ENCODE data around the gene WDR44. TPM values are rescaled to one million over a fixed set of nuclear protein-coding genes. Genes with fewer than 3 reads are reported as not detected.
A peak's percentile ranks its signal among the peaks of the same experiment; 100 is the strongest.

WDR44 gene
- total RNA-seq, 2 experiments from 2014 or later = 11.7 to 12.2 TPM

DNA sequence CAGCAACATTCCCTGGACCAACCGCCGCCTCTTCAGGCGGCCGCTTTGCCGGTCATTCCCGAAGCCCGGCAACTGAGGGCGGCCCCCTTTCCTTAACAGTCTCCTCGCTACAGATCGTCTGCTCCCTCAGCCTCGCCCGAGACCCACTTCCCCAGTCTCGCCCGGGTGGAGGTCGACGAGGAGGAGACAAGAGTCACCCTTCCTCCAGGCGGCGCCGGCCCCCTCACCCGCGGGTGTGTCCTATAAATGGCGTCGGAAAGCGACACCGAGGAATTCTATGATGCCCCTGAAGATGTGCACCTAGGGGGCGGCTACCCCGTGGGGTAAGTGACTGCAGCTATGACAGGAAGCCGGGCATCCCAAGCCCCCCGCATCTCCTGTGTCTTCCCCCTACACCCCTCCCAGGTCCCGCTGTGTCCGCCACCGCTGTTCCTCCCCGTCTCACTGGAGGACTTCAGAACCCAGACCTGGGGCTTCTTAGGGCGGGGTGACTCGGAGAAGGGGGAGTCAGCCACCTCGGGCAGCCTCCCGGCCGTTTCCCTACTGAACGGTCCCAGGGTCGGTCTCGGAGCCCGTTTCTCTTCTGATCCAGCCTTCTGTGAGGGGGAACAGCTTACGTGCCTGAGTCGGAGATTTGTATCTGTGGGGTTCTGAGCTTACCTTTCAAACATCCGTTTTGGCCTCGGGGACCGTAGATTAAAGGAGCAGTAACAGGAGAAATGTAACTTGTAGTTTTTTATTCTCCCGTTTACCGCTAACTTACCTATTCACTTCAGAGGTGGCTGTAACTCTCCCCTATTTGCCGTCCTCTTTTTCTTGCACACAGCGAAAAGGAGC, 570 bp downstream of the WDR44 start:
- no peaks in the 10 kb centered on the region for H3K27me3 ChIP-seq (ENCODE audit: control insufficient read depth in 1 of 2, insufficient read depth in 2 of 2, low read length in 2 of 2)
- TF ChIP-seq, protein P1, sequence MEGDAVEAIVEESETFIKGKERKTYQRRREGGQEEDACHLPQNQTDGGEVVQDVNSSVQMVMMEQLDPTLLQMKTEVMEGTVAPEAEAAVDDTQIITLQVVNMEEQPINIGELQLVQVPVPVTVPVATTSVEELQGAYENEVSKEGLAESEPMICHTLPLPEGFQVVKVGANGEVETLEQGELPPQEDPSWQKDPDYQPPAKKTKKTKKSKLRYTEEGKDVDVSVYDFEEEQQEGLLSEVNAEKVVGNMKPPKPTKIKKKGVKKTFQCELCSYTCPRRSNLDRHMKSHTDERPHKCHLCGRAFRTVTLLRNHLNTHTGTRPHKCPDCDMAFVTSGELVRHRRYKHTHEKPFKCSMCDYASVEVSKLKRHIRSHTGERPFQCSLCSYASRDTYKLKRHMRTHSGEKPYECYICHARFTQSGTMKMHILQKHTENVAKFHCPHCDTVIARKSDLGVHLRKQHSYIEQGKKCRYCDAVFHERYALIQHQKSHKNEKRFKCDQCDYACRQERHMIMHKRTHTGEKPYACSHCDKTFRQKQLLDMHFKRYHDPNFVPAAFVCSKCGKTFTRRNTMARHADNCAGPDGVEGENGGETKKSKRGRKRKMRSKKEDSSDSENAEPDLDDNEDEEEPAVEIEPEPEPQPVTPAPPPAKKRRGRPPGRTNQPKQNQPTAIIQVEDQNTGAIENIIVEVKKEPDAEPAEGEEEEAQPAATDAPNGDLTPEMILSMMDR (IDR thresholded peaks at IDR 0.05) = no peak
- Mint-ChIP-seq H3K4me3 (peak overlapping the region; percentile 100), H3K9me3 (no peaks in the 10 kb centered on the region), H3K27me3 (no peaks in the 10 kb centered on the region), H3K27ac (peak overlapping the region; percentile 99), H3K4me1 (ENCODE audit: low read depth) (peaks cover 44% of the 10 kb centered on the region), H3K36me3 (ENCODE audit: low read depth) (peaks cover 18% of the 10 kb centered on the region)
- POLR2A ChIA-PET = interaction anchor here (0.6 to 1.4 kb wide), 8 partner anchors 8 to 1445 kb away, joined by 3 to 6 read pairs (median 3); partner anchors contain the start of genes DOCK11 and RPL39
- no peaks in the 10 kb centered on the region for H3K9me3 ChIP-seq (ENCODE audit: control insufficient read depth in 1 of 2, insufficient read depth in 1 of 2, low read length in 2 of 2)
- H3K4me1 ChIP-seq (ENCODE audit: insufficient read depth, low read length) = peaks cover 20% of the 10 kb centered on the region
- peak; percentile 35 for ATAC-seq (ENCODE audit: poor library complexity)
- peak; percentile 24 to 75 (median 42) for DNase-seq
- CTCF ChIA-PET = no interaction called here
- H3K4me3 ChIP-seq (ENCODE audit: low read length) = peak overlapping the region; percentile 97
- intact Hi-C loops (cut with DNase I, micrococcal nuclease) = loop anchor here (10.0 kb wide), 2 partner anchors 48 to 888 kb away; partner anchors contain the start of gene PGRMC1 (in 1 of the 2)
- no peaks in the 10 kb centered on the region for H3K36me3 ChIP-seq (ENCODE audit: insufficient read depth, low read length)
- H3K27ac ChIP-seq (ENCODE audit: low read depth in 1 of 2, low read length in 2 of 2) = peak overlapping the region; percentile 87 to 88

DNA sequence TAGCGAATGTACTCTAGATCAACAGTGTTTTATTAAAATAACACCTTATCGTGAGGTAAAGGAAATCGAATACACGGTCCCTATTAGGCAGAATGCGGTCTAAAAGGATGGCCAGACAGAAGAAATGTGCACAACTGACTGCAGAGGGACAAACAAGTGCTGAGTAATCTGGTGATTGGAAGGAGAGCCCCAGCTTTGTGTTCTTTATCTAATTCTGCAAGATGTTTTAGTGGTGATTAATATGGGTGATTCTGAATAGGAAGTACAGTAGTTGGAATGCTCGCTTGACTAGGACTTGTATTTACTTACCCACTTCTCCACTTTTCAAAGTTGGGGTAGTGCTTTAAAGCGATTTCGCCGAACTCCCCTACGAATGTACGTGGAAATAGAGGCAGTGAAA, 1.2 kb downstream of the WDR44 start:
- H3K4me1 Mint-ChIP-seq (ENCODE audit: low read depth) = peaks cover 44% of the 10 kb centered on the region
- POLR2A ChIA-PET = interaction anchor here (1.0 to 1.4 kb wide), 3 partner anchors 13 to 57 kb away, joined by 3 to 6 read pairs (median 3); no protein-coding TSS in a partner anchor
- no peaks in the 10 kb centered on the region for H3K27me3 Mint-ChIP-seq
- Histone ChIP-seq H3K36me3 (ENCODE audit: insufficient read depth, low read length) (no peaks in the 10 kb centered on the region), H3K27ac (ENCODE audit: low read depth in 1 of 2, low read length in 2 of 2) (peak overlapping the region; percentile 87 to 88), H3K4me1 (ENCODE audit: insufficient read depth, low read length) (peaks cover 23% of the 10 kb centered on the region), H3K4me3 (ENCODE audit: low read length) (peak overlapping the region; percentile 97), H3K9me3 (ENCODE audit: control insufficient read depth in 1 of 2, insufficient read depth in 1 of 2, low read length in 2 of 2) (no peaks in the 10 kb centered on the region), H3K27me3 (ENCODE audit: control insufficient read depth in 1 of 2, insufficient read depth in 2 of 2, low read length in 2 of 2) (no peaks in the 10 kb centered on the region)
- DNase-seq = peak in 1 of 14 experiments; percentile 29
- peak overlapping the region; percentile 100 for H3K4me3 Mint-ChIP-seq
- H3K27ac Mint-ChIP-seq = peak overlapping the region; percentile 99
- CTCF ChIA-PET = no interaction called here
- intact Hi-C loops (cut with DNase I, micrococcal nuclease) = loop anchor here (10.0 kb wide), 2 partner anchors 48 to 888 kb away; partner anchors contain the start of gene PGRMC1 (in 1 of the 2)
- peaks cover 18% of the 10 kb centered on the region for H3K36me3 Mint-ChIP-seq (ENCODE audit: low read depth)
- TF ChIP-seq, protein P1 (IDR thresholded peaks at IDR 0.05) = no peak
- H3K9me3 Mint-ChIP-seq = no peaks in the 10 kb centered on the region
- no peak for ATAC-seq (ENCODE audit: poor library complexity)

- H3K27ac ChIP-seq (ENCODE audit: low read depth in 1 of 2, low read length in 2 of 2) = peak overlapping the region in 1 of 2 donors; percentile 15
- intact Hi-C loops (cut with DNase I, micrococcal nuclease) = loop anchor here (10.0 kb wide), 2 partner anchors 47 to 887 kb away; partner anchors contain the start of gene PGRMC1 (in 1 of the 2)
- Mint-ChIP-seq H3K9me3 (no peaks in the 10 kb centered on the region), H3K4me3 (peak overlapping the region; percentile 100), H3K36me3 (ENCODE audit: low read depth) (peaks cover 18% of the 10 kb centered on the region), H3K27me3 (no peaks in the 10 kb centered on the region), H3K4me1 (ENCODE audit: low read depth) (peaks cover 49% of the 10 kb centered on the region), H3K27ac (peak overlapping the region; percentile 99)
- peaks cover 26% of the 10 kb centered on the region for H3K4me1 ChIP-seq (ENCODE audit: insufficient read depth, low read length)
- ATAC-seq (ENCODE audit: poor library complexity) = no peak
- no peaks in the 10 kb centered on the region for H3K27me3 ChIP-seq (ENCODE audit: control insufficient read depth in 1 of 2, insufficient read depth in 2 of 2, low read length in 2 of 2)
- DNase-seq = peak in 1 of 14 experiments; percentile 7
- H3K9me3 ChIP-seq (ENCODE audit: control insufficient read depth in 1 of 2, insufficient read depth in 1 of 2, low read length in 2 of 2) = no peaks in the 10 kb centered on the region
- H3K4me3 ChIP-seq (ENCODE audit: low read length) = peak overlapping the region; percentile 97
- TF ChIP-seq, protein P1 (IDR thresholded peaks at IDR 0.05) = no peak
- ChIA-PET CTCF (no interaction called here), POLR2A (no interaction called here)
- no peaks in the 10 kb centered on the region for H3K36me3 ChIP-seq (ENCODE audit: insufficient read depth, low read length)
Observed at GRCh38 chrX:118347736-118348135, 1.8 kb downstream of the WDR44 start.

All from CD4-positive, alpha-beta T cell (primary cell).